Ectodermal cell (in vitro differentiated cells): ENCODE results near the gene SPPL2B.
"Not testable (repeated sequence)": the region's sequence is repeated elsewhere in the genome, so short reads cannot be mapped to it uniquely, and the experiment has no call there.

ENCODE experiments used
- H3K27ac ChIP-seq: 2 replicates; pipeline ENCODE4 v1.7.0; 2013; ENCODE audit warnings: mild to moderate bottlenecking, low read depth, low read length; ENCODE audit not compliant: insufficient read depth, poor library complexity, severe bottlenecking
- H3K27me3 ChIP-seq: 2 replicates; pipeline ENCODE4 v1.7.0; 2013; ENCODE audit warnings: mild to moderate bottlenecking, low read length; ENCODE audit not compliant: insufficient read depth, control insufficient read depth, poor library complexity, severe bottlenecking
- H3K36me3 ChIP-seq: one replicate; pipeline ENCODE4 v1.7.0; 2013; ENCODE audit warnings: low read length; ENCODE audit not compliant: control insufficient read depth, insufficient read depth
- H3K4me1 ChIP-seq: one replicate; pipeline ENCODE4 v1.7.0; 2013; ENCODE audit warnings: low read length; ENCODE audit not compliant: control insufficient read depth, insufficient read depth
- H3K4me3 ChIP-seq: 2 replicates; pipeline ENCODE4 v1.7.0; 2013; ENCODE audit warnings: low read depth, low read length, control low read depth; ENCODE audit not compliant: insufficient read depth
- H3K9me3 ChIP-seq: 2 replicates; pipeline ENCODE4 v1.7.0; 2013; ENCODE audit warnings: mild to moderate bottlenecking, low read length, moderate library complexity; ENCODE audit not compliant: control insufficient read depth
- WGBS, 2 experiments: methylation state at CpG; one replicate each; pipeline ENCODE4 v1.1.7; 2013; ENCODE audit warnings: missing lambda C conversion rate in 2 of 2; 5-methylcytosine and 5-hydroxymethylcytosine counted together

SPPL2B gene

GRCh38 chr19:2381148-2381820 lies 52.8 kb downstream of the SPPL2B start:
- H3K36me3 ChIP-seq: no peaks in the 10 kb centered on the region
- H3K9me3 ChIP-seq: no peaks in the 10 kb centered on the region
- no peak overlapping the region for H3K4me3 ChIP-seq
- no peaks in the 10 kb centered on the region for H3K4me1 ChIP-seq
- H3K27ac ChIP-seq: peak overlapping the region; percentile 38
- WGBS, 2 experiments: 61 to 74% methylated on average over 18 of the region's 18 CpGs
- H3K27me3 ChIP-seq: no peaks in the 10 kb centered on the region

DNA sequence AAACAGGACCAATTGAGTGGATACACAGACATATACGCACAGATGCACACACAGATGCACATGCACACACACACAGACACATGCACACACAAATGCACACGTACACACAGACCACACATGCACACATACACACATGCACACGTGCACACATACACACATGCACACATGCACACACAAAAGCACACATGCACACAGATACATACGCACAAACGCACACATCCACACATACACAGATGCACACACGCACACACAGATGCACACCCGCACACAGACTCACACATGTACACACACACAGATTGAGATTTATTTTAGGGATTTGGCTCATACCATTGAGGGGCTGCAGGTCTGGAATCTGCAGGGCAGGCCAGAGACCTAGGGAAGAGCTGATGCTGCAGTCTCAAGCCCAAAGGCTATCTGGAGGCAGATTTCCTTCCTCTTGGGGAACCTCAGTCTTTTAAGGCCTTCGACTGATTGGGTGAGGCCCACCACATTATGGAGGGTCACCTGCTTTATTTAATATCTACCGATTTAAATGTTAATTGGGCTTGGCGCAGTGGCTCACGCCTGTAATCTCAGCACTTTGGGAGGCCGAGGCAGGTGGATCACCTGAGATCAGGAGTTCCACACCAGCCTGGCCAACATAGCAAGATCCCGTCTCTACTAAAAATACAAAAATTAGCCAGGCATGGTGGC lies 54.2 kb downstream of the SPPL2B start:
- no peak overlapping the region for H3K4me3 ChIP-seq

DNA sequence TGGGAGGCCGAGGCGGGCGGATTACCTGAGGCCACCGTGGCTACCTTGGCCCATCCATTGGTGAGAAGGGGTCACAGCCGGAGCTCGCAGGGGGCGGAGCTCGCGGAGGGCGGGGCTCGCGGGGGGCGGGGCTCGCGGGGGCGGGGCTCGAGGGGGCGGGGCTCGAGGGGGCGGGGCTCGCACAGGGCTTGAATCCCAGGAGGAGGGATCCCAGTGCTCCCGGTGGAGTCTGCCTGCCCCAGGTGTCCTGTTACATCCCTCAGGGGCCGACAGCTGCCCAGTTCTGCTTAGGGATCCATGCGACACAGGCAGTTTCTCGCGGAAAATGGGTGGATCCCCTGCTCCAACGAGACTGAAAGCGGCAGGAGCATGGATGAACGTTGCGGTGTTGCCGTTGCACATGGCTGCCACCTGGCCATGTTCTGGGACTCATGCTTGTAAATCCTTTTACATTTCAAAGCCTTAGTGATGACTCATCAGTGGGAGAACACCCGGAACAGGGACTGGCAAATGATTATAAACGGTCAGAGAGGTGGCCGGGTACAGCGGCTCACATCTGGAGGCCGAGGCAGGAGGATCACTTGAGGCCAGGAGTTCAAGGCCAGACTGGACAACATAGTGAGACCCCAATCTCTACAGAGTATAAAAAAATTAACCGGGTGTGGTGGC lies 56.7 kb downstream of the SPPL2B start:
- no peaks in the 10 kb centered on the region for H3K27me3 ChIP-seq
- no peaks in the 10 kb centered on the region for H3K4me1 ChIP-seq
- no peak overlapping the region for H3K4me3 ChIP-seq
- H3K9me3 ChIP-seq: no peaks in the 10 kb centered on the region
- WGBS, 2 experiments: 20 to 23% methylated on average over 37 of the region's 37 CpGs
- H3K36me3 ChIP-seq: no peaks in the 10 kb centered on the region
- no peak overlapping the region for H3K27ac ChIP-seq

More for the DNA sequence above, 54.2 kb downstream of the SPPL2B start:
- H3K4me1 ChIP-seq: no peaks in the 10 kb centered on the region
- H3K27ac ChIP-seq: no peak overlapping the region
- no peaks in the 10 kb centered on the region for H3K9me3 ChIP-seq
- H3K36me3 ChIP-seq: no peaks in the 10 kb centered on the region
- H3K27me3 ChIP-seq: no peaks in the 10 kb centered on the region
- WGBS, 2 experiments: 89 to 91% methylated on average over 13 of the region's 13 CpGs

DNA sequence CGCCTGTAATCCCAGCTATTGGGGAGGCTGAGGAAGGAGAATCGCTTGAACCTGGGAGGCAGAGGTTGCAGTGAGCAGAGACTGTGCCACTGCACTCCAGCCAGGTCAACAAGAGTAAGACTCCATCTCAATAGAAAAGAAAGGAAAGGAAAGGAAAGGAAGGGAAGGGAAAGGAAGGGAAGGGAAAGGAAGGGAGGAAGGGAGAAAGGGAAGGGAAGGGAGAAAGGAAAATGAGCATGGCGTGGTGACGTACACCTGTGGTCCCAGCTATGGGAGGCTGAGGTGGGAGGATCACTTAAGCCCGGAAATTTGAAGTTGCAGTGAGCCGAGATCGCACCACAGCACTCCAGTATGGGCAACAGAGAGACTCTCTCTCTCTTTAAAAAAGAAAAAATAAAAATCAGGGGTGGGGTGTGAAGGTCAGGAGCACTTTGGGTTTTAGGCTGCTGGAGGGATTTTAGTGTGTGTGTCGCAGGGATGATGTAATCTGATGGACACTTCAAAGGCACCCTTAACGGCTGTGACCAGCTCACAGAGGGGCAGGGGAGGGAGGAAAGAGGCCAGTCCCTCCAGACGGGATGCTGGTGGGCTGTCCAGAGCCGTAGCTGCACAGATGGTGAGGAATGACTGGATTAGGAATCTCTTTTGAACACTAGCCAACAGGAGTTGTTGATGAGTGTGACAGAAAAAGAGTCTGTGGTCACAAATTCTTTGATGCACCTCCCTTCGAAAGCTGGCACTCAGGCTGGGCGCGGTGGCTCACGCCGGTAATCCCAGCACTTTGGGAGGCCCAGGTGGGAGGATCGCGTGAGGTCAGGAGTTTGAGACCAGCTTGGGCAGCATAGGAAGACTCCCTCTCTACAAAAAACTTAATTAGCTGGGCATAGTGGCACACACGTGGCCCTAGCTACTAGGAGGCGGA lies 59.1 kb downstream of the SPPL2B start:
- no peaks in the 10 kb centered on the region for H3K9me3 ChIP-seq
- no peaks in the 10 kb centered on the region for H3K27me3 ChIP-seq
- no peak overlapping the region for H3K27ac ChIP-seq
- no peaks in the 10 kb centered on the region for H3K36me3 ChIP-seq
- 84% methylated on average over 20 of the region's 20 CpGs for WGBS, 2 experiments
- H3K4me1 ChIP-seq: no peaks in the 10 kb centered on the region
- no peak overlapping the region for H3K4me3 ChIP-seq

DNA sequence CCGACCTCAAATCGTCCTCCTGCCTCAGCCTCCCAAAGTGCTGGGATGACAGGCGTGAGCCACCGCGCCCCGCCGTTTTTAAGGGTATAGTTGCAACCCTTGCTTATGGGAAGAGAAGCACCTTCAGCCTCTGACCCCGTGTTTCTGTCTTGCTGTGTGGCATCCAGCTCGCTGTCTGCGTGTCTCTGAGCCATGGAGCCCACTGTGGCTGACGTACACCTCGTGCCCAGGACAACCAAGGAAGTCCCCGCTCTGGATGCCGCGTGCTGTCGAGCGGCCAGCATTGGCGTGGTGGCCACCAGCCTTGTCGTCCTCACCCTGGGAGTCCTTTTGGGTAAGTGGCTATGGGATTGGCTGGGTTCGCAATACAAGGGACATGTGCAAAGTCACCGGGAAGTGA lies 61.1 kb downstream of the SPPL2B start:
- Histone ChIP-seq H3K9me3 (no peaks in the 10 kb centered on the region), H3K4me3 (no peak overlapping the region), H3K27ac (no peak overlapping the region), H3K4me1 (no peaks in the 10 kb centered on the region), H3K36me3 (no peaks in the 10 kb centered on the region), H3K27me3 (no peaks in the 10 kb centered on the region)
- 77 to 79% methylated on average over 21 of the region's 21 CpGs for WGBS, 2 experiments

GRCh38 chr19:2391118-2391725 lies 62.7 kb downstream of the SPPL2B start:
- Histone ChIP-seq H3K4me1 (no peaks in the 10 kb centered on the region), H3K4me3 (no peak overlapping the region), H3K27me3 (no peaks in the 10 kb centered on the region), H3K36me3 (no peaks in the 10 kb centered on the region), H3K9me3 (no peaks in the 10 kb centered on the region), H3K27ac (no peak overlapping the region)
- WGBS, 2 experiments: 16 to 20% methylated on average over 7 to 9 of the region's 10 CpGs

DNA sequence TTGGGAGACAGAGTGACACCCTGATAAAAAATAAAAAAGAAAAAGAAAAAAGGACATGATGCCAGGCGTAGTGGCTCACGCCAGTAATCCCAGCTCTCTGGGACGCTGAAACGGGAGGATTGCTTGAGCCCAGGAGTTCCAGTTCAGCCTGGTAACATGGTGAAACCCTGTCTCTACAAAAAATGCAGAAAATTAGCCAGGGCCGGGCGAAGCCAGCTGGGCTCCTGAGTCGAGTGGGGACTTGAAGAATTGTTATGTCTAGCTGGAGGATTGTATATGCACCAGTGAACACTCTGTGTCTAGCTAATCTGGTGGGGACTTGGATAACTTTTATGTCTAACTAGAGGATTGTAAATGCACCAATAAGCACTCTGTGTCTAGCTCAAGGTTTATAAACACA lies 63.9 kb downstream of the SPPL2B start:
- no peak overlapping the region for H3K27ac ChIP-seq
- no peaks in the 10 kb centered on the region for H3K36me3 ChIP-seq
- no peaks in the 10 kb centered on the region for H3K27me3 ChIP-seq
- 76 to 77% methylated on average over 7 of the region's 7 CpGs for WGBS, 2 experiments
- no peak overlapping the region for H3K4me3 ChIP-seq
- H3K4me1 ChIP-seq: no peaks in the 10 kb centered on the region
- no peaks in the 10 kb centered on the region for H3K9me3 ChIP-seq

GRCh38 chr19:2392899-2393298 lies 64.4 kb downstream of the SPPL2B start:
- H3K4me3 ChIP-seq, H3K27ac ChIP-seq, H3K36me3 ChIP-seq, H3K27me3 ChIP-seq, H3K4me1 ChIP-seq, H3K9me3 ChIP-seq: not testable (repeated sequence)
- WGBS, 2 experiments: 78% methylated on average over 8 of the region's 8 CpGs

DNA sequence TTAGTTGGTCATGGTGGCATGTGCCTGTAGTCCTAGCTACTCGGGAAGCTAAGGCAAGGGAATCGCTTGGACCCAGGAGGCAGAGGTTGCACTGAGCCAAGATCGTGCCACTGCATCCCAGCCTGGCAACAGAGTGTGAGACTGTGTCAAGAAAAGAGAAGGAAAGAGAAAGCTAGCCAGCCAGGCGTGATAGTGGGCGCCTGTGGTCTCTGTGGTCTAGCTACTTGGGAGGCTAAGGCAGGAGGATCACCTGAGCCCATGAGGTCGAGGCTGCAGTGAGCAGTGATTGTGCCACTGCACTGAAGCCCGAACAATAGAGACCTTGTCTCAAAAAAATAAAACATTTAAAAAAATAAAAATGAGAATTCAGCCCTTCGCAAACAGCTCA lies 65.6 kb downstream of the SPPL2B start:
- no peak overlapping the region for H3K27ac ChIP-seq
- 91 to 92% methylated on average over 7 to 8 of the region's 8 CpGs for WGBS, 2 experiments
- no peak overlapping the region for H3K4me3 ChIP-seq
- no peaks in the 10 kb centered on the region for H3K9me3 ChIP-seq
- no peaks in the 10 kb centered on the region for H3K27me3 ChIP-seq
- no peaks in the 10 kb centered on the region for H3K36me3 ChIP-seq
- H3K4me1 ChIP-seq: no peaks in the 10 kb centered on the region
